Hepatocyte (in vitro differentiated cells): ENCODE measurements around the gene EXOC6. TPM values are rescaled to one million over a fixed set of nuclear protein-coding genes. Genes with fewer than 3 reads are reported as not detected.

Experiments
- DNase-seq: peaks from one replicate; pipeline ENCODE4 v3.0.0-alpha.2; 2016; ENCODE audit warnings: low spot score
- H2AFZ ChIP-seq: fragments of 200-600 bp; sonication (generic); 2 replicates; pipeline ENCODE4 v1.6.0; 2016; ENCODE audit warnings: antibody characterized with exemption, mild to moderate bottlenecking
- H3K27ac ChIP-seq: fragments of 200-600 bp; sonication (generic); 2 replicates; pipeline ENCODE4 v1.5.1; 2016; ENCODE audit warnings: mild to moderate bottlenecking
- H3K27me3 ChIP-seq: fragments of 200-600 bp; sonication (generic); 2 replicates; pipeline ENCODE4 v1.6.1; 2016
- H3K36me3 ChIP-seq: fragments of 200-600 bp; sonication (generic); replicated peaks from 2 replicates; pipeline ENCODE4 v1.5.1; 2016; ENCODE audit warnings: low read depth; ENCODE audit not compliant: insufficient read depth
- H3K4me1 ChIP-seq: fragments of 200-600 bp; sonication (generic); 2 replicates; pipeline ENCODE4 v1.5.1; 2016; ENCODE audit warnings: mild to moderate bottlenecking, moderate library complexity; ENCODE audit not compliant: insufficient read depth
- H3K4me2 ChIP-seq: fragments of 200-600 bp; sonication (generic); 2 replicates; pipeline ENCODE4 v1.6.0; 2016
- H3K4me3 ChIP-seq: fragments of 200-600 bp; sonication (generic); 2 replicates; pipeline ENCODE4 v1.5.1; 2016; ENCODE audit warnings: mild to moderate bottlenecking
- H3K79me2 ChIP-seq: fragments of 200-600 bp; sonication (generic); 2 replicates; pipeline ENCODE4 v1.6.0; 2017; ENCODE audit warnings: mild to moderate bottlenecking
- H3K9me2 ChIP-seq: fragments of 200-600 bp; sonication (generic); replicated peaks from 2 replicates; pipeline ENCODE4 v1.6.0; 2017; ENCODE audit warnings: mild to moderate bottlenecking; ENCODE audit not compliant: insufficient read depth
- H3K9me3 ChIP-seq: fragments of 200-600 bp; sonication (generic); 2 replicates; pipeline ENCODE4 v1.5.1; 2016; ENCODE audit warnings: low read depth, mild to moderate bottlenecking
- H4K20me1 ChIP-seq: fragments of 200-600 bp; sonication (generic); 2 replicates; pipeline ENCODE4 v1.6.0; 2016; ENCODE audit warnings: mild to moderate bottlenecking; ENCODE audit not compliant: insufficient read depth, poor library complexity, severe bottlenecking
- EZH2 ChIP-seq: fragments of 200-600 bp; sonication (generic); IDR thresholded peaks from 2 replicates; pipeline ENCODE4 v1.6.1; 2016; ENCODE audit warnings: antibody characterized with exemption, mild to moderate bottlenecking, borderline replicate concordance
- EZH2phosphoT487 ChIP-seq: fragments of 200-600 bp; sonication (generic); IDR thresholded peaks from one replicate; pipeline ENCODE4 v1.6.1; 2018; ENCODE audit warnings: antibody characterized with exemption, mild to moderate bottlenecking, low read depth, moderate library complexity; ENCODE audit not compliant: unreplicated experiment, severe bottlenecking
- WGBS: methylation state at CpG from one replicate; pipeline ENCODE4 v1.1.6; 2016; ENCODE audit warnings: low lambda C conversion rate; ENCODE audit errors: missing lambda C conversion rate; 5-methylcytosine and 5-hydroxymethylcytosine counted together
- polyA plus RNA-seq: library from polyadenylated mRNA; unstranded; fragments of >200 nt; fragmentation: Nextera tagmentation; extraction: Ambion mirVana; gene quantifications from 2 replicates; pipeline ENCODE4 v1.2.1, GENCODE V29; 2016
- total RNA-seq: library from RNA; depleted of rRNA; stranded (reverse); fragments of >200 nt; gene quantifications from 2 replicates; pipeline ENCODE4 v1.2.3, GENCODE V29; 2014
- TF ChIP-seq, protein P1 (sequence below): fragments of 200-600 bp; sonication (generic); IDR thresholded peaks from 2 replicates; pipeline ENCODE4 v1.5.1; 2016; ENCODE audit warnings: antibody characterized with exemption, mild to moderate bottlenecking; ENCODE audit not compliant: poor library complexity

Gene EXOC6
- total and polyA plus RNA-seq, 2 experiments from 2014 or later: 5.8 to 11.7 TPM

DNA sequence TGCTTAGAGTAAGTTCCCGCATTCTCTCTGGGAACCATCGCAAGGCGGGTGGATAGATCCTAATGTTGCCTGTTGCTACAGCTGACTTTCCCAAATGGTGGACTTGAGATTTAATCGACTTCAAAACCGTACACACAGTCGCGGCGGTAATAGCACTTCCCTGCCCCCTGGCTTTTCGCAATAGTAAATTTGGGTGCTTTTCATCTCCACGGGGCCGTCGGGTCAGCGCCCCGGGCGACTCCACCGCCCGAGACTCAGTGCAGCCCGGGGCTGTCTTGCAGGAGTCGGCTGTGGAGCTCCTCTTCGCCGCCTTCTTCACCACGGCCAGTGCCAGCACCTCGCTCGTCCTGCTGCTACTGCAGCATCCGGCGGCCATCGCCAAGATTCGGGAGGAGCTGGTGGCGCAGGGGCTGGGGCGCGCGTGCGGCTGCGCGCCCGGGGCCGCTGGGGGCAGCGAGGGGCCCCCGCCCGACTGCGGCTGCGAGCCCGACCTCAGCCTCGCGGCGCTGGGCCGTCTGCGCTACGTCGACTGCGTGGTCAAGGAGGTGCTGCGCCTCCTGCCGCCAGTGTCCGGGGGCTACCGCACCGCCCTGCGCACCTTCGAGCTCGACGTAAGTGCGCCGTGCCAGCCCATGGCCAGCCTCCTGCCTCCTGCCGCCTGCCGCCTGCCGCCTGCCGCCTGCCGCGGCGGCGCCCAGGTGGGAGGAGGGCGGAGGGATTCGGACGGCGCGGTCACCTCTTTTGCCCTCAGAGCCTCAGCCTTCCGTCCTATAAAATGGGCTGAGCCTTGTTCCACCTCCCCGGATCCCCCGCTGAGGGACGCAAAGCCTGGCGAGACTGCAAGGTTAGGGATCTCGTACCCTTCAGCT, 217.6 kb downstream of the EXOC6 start:
- Histone ChIP-seq H3K27ac (no peak overlapping the region), H3K9me2 (no peaks in the 10 kb centered on the region), H3K9me3 (no peaks in the 10 kb centered on the region), H2AFZ (no peak overlapping the region), H3K4me2 (peak overlapping the region; percentile 71), H3K4me3 (no peak overlapping the region), H3K36me3 (no peaks in the 10 kb centered on the region), H3K4me1 (no peaks in the 10 kb centered on the region), H3K79me2 (no peaks in the 10 kb centered on the region), H4K20me1 (no peaks in the 10 kb centered on the region), H3K27me3 (peaks cover 98% of the 10 kb centered on the region)
- 20% methylated on average over 69 of the region's 81 CpGs for WGBS
- TF ChIP-seq, protein P1, sequence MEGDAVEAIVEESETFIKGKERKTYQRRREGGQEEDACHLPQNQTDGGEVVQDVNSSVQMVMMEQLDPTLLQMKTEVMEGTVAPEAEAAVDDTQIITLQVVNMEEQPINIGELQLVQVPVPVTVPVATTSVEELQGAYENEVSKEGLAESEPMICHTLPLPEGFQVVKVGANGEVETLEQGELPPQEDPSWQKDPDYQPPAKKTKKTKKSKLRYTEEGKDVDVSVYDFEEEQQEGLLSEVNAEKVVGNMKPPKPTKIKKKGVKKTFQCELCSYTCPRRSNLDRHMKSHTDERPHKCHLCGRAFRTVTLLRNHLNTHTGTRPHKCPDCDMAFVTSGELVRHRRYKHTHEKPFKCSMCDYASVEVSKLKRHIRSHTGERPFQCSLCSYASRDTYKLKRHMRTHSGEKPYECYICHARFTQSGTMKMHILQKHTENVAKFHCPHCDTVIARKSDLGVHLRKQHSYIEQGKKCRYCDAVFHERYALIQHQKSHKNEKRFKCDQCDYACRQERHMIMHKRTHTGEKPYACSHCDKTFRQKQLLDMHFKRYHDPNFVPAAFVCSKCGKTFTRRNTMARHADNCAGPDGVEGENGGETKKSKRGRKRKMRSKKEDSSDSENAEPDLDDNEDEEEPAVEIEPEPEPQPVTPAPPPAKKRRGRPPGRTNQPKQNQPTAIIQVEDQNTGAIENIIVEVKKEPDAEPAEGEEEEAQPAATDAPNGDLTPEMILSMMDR: no peak
- TF ChIP-seq EZH2: peak; percentile 77
- DNase-seq: no peak

DNA sequence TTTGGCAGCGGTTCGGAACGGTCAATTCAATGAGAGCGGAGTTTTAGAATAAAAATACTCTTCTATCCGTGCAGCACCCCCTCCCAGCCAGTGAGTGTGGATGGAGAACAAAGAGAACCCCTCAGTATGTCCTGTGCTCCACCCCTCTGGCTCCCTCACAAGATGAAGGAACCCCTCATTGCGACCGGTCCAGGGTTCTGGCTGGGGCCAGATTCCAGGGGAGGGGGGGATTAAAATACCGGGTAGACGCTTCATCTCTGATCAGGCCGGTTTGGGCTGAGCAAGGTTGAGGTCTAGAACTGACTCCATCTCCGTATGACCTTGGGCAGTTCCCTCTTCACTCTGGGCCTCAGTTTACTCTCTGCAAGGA, 218.2 kb downstream of the EXOC6 start:
- 47% methylated on average over 11 of the region's 11 CpGs for WGBS
- H3K4me3 ChIP-seq: no peak overlapping the region
- TF ChIP-seq, protein P1: no peak
- no peak for TF ChIP-seq EZH2
- no peak for TF ChIP-seq EZH2phosphoT487
- H3K27ac ChIP-seq: no peak overlapping the region
- no peaks in the 10 kb centered on the region for H4K20me1 ChIP-seq
- DNase-seq: no peak
- H3K36me3 ChIP-seq: no peaks in the 10 kb centered on the region
- no peaks in the 10 kb centered on the region for H3K79me2 ChIP-seq
- no peaks in the 10 kb centered on the region for H3K9me2 ChIP-seq
- no peaks in the 10 kb centered on the region for H3K4me1 ChIP-seq
- no peaks in the 10 kb centered on the region for H3K9me3 ChIP-seq
- no peak overlapping the region for H2AFZ ChIP-seq
- peak overlapping the region; percentile 71 for H3K4me2 ChIP-seq
- peaks cover 95% of the 10 kb centered on the region for H3K27me3 ChIP-seq

DNA sequence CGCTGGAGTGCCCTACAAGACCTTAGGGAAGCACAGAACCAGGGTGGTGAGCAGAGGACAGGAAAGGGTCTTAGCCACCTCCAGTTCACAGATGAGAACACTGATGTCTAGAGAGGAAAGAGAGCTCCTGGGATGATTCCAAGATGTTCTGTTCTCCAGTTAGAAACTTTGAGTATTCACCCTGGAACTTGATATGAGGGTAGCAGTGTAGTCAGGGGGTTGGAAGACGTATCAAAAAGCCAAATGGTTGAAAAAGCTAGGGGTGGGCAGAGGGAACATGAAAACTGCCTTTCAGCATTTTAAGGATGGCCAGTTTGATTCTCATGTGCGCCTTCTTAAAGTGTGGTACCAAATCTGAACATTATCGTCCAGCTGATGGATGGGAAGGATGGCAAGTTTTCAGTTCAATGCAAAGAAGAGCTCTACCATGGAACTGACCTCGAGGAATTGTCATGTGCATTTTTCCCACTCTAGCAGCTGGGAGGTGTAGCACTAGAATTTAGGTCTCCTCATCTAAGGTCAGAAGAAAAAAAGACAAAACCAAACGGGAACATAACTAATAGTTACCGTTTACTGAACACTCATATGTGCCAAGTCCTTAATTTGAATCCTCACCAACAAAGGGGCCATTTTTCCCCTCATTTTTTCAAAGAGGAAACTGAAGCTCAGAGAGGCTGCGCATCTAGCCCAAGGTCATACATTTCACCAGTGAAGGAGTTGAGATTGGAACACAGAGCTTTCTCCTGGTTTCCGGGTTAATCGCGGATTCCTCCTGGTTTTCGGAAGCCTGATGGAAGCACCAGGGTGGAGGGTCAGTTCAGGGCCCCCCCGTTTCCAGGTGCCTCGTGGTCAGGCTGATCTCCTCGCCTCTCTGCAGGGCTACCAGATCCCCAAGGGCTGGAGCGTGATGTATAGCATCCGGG, 219.4 kb downstream of the EXOC6 start:
- H3K27me3 ChIP-seq: peaks cover 96% of the 10 kb centered on the region
- H3K4me1 ChIP-seq: peaks cover 10% of the 10 kb centered on the region
- no peak for DNase-seq
- TF ChIP-seq EZH2phosphoT487: no peak
- TF ChIP-seq, protein P1: no peak
- TF ChIP-seq EZH2: no peak
- 34% methylated on average over 17 of the region's 17 CpGs for WGBS
- no peak overlapping the region for H3K4me3 ChIP-seq
- no peak overlapping the region for H3K27ac ChIP-seq
- no peaks in the 10 kb centered on the region for H3K9me2 ChIP-seq
- H3K79me2 ChIP-seq: no peaks in the 10 kb centered on the region
- peak overlapping the region; percentile 78 for H3K4me2 ChIP-seq
- no peaks in the 10 kb centered on the region for H3K9me3 ChIP-seq
- H2AFZ ChIP-seq: no peak overlapping the region
- H4K20me1 ChIP-seq: no peaks in the 10 kb centered on the region
- H3K36me3 ChIP-seq: no peaks in the 10 kb centered on the region
